ENCODE results near the gene RNF213.

The RNF213 gene

GRCh38 chr17:80356231-80356856 is 95.7 kb downstream of the RNF213 start:
- no peak for DNase-seq

GRCh38 chr17:80358131-80358530 is 97.5 kb downstream of the RNF213 start:
- no peak for DNase-seq

GRCh38 chr17:80358861-80359260 is 98.2 kb downstream of the RNF213 start:
- no peak for DNase-seq

DNA sequence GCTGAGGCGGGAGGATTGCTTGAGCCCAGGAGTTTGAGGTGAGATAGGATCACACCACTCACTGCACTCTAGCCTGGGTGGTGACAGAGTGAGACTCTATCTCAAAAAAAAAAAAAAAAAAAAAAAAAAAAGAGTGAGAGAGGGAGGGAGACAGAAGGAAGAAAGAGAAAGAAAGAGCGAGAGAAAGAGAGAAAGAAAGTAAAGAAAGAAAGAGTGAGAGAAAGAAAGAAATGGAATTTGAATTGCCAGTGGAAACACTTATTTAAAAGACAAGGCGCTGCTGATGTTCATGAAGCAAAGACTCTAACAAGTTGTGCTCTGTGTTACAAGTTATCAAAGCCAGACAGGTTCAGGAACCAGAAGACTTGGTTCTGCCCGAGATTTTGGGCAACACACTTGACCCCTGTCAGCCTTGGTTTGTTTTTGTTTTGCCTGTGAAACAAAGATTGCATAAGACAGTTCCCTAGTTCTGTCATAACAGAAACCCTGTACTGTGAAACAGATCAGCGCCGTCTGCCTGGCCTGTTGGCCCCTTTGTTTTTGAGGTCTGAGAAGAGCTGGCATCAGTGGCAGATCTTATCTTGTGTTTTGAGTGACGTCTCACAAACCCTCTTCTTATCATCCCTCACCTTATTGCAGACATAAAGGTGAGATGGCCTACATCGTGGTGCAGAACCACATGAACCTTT is 98.9 kb downstream of the RNF213 start:
- no peak for DNase-seq

DNA sequence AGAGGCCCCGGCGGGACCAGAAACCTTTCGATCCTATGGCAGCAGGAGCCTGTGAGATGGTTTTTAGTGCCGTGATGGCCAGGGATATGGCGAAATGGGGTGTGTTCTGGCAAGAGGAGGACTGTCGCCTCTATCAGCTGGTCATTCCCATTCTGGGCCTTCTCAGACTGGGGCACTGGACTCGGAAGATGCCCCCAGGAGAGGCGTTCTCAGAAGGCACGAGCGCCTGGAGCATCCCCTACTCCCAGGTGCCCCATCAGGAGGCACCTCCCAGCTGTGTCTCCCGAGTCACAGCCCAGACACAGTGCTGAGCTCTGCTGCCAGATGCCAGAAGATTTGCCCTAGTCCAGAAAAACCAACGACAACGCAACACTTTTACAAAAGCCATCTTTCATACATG is 99.7 kb downstream of the RNF213 start:
- no peak for DNase-seq

DNA sequence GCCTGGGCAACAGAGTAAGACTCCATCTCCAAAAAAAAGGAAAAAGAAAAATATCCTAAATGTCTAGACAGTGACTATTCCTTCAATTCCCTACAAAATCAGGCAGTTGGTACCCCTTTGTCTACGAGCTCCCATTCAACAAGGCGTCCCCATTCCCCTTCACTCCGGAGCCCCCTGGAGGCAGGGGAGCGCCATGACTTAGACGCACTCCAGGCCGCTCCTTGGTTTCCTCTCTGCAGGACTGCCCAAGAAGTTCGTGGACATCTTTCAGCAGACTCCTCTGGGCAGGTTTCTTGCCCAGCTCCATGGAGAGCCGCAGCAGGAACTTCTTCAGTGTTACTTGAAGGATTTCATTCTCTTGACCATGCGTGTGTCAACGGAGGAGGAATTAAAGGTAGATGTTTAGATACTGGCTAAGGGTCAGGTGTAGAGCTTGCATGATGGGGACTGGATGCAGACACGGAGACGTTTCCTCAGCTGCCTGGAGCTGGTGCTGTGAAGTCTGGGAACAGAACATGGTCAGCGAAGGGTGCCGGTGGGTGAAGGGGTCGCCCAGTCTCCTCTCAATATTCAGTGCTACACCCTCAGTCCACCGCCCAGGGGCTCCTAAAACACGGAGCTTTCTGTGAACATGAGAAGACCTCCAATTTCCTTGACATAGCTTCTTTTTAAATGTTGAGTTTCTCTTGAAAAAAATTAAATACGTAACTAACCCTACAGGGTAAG is 101.0 kb downstream of the RNF213 start:
- DNase-seq, result no peak

DNA sequence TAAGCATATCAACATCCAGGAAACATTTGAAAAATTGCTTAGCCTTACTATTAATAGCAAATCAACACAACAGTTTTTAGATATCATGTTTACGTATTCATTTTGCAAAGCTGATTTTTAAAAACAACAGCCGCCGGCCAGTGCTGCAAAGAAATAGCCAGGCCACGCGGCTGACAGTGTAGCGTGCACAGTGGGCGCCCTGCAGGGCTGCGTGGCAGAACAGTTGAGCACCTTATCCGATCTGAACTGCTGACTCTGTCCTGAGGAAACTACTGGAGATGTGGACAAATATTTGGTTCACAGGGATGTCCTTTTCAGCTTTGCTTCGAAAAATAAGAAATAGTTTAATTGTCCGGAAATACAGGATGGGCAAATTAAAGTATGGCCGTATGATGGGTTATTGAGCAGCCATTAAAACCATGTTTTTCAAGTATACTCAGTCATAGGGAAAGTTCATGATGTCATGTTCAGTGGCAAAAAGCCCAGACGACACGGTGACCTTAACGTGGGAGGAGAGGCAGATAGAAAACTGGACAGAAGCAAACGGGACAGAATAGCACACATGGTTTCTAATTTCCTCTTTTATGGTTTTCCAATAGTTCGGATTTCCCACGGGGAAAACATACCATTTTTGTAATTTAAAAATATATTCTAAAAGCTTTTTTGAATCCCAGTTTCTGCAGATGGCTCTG is 101.9 kb downstream of the RNF213 start:
- no peak for DNase-seq

DNA sequence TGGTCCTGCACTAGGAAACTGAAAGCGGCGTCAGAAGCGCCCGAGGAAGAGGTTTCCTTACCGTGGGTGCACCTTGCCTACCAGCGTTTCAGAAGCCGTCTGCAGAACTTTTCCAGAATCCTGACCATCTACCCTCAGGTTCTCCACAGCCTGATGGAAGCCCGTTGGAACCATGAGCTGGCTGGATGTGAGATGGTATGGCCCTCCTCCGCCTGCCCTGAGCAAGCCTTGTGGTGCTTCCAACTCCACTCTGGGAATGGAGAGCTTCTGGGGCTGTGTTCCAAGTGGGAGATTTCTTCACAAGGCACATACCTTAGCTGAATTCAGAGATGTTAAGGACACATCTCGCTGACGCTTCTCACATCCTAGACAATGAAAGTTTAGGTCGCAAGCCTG is 102.5 kb downstream of the RNF213 start:
- no peak for DNase-seq

DNA sequence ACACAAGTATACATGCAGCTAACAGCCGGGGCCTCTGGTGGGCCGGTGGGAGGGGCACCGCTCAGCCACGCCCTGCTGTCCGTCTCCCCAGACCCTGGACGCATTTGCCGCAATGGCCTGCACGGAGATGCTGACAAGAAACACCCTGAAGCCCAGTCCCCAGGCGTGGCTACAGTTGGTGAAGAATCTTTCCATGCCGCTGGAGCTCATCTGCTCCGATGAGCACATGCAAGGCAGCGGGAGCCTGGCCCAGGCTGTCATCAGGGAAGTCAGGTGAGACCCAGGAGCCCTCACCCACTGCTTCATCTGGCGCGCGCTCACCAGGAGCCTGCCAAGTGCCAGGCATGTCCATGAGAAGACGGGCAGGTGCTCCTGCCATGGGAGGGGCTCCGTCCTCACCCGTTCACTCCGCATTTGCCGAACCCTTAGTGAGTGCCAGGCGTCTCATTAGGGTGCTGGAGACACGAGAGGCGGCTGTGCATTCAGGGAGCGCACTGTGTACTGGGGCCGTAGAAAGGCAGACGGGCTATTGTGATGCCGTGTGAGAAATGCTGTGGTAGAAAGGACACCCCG is 103.0 kb downstream of the RNF213 start:
- DNase-seq, result no peak

- DNase-seq, result no peak
Measured at GRCh38 chr17:80364091-80364691, 103.5 kb downstream of the RNF213 start.

- no peak for DNase-seq
Measured at GRCh38 chr17:80365001-80365965, 104.6 kb downstream of the RNF213 start.

GRCh38 chr17:80365983-80366382 is 105.3 kb downstream of the RNF213 start:
- no peak for DNase-seq

GRCh38 chr17:80367503-80367902 is 106.9 kb downstream of the RNF213 start:
- no peak for DNase-seq

- DNase-seq, result no peak
Measured at GRCh38 chr17:80371196-80371595, 110.5 kb downstream of the RNF213 start.

DNA sequence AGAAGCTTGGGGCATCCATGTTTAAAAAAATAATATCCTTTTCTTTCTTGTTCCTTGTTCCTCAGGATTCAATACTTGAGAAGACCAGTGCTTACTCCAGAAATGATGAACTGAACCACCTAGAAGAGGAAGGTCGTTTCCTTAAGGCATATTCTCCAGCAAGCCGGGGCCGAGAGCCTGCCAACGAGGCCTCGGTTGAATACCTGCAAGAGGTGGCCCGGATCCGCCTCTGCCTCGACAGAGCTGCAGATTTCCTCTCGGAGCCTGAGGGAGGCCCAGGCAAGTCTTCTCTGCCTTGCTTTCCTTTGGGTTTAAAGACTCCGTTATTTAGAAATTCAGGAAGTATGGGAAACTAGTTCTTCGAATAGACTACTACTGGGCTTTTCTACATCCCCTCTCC is 111.8 kb downstream of the RNF213 start:
- no peak for DNase-seq

- no peak for DNase-seq
Measured at GRCh38 chr17:80372922-80373570, 112.4 kb downstream of the RNF213 start.

GRCh38 chr17:80374039-80374731 is 113.5 kb downstream of the RNF213 start:
- no peak for DNase-seq

GRCh38 chr17:80374732-80375585 is 114.3 kb downstream of the RNF213 start:
- no peak for DNase-seq

- DNase-seq, result no peak
Measured at GRCh38 chr17:80376531-80376930, 115.9 kb downstream of the RNF213 start.
